MCF 10A (cell line): Measurements from ENCODE around the gene SMG1. TPM values are rescaled to one million over a fixed set of nuclear protein-coding genes. Genes with fewer than 3 reads are reported as not detected.
A peak's percentile ranks its signal among the peaks of the same experiment; 100 is the strongest.

Source experiments
- BruUV-seq: library from RNA; stranded (reverse); fragments of 400-500 nt; replicated peaks from 2 replicates; lab custom pipeline; 2021; lab: Mats Ljungman, UMichigan
- CTCF ChIA-PET: fragments of 300-600 bp; sonication (Branson Sonifier 250); formaldehyde crosslinking; extraction: SDS; loops from one replicate; lab custom pipeline; 2021; ENCODE audit warnings: antibody characterized with exemption, inconsistent platforms; lab: Yijun Ruan, JAX
- POLR2A ChIA-PET: fragments of 300-600, 350-650 bp; sonication (Branson Sonifier 250); formaldehyde crosslinking; extraction: SDS; loops from one replicate; lab custom pipeline; 2020; ENCODE audit warnings: antibody characterized with exemption, inconsistent platforms; lab: Yijun Ruan, JAX
- DNase-seq: peaks from one replicate; pipeline ENCODE4 v3.0.0-alpha.2; 2018; ENCODE audit not compliant: unreplicated experiment
- H3K27ac Mint-ChIP-seq: one replicate; pipeline ENCODE4 v1.8.0; 2022; ENCODE audit warnings: mild to moderate bottlenecking, low read depth, mixed read lengths; ENCODE audit not compliant: unreplicated experiment
- H3K27me3 Mint-ChIP-seq: one replicate; pipeline ENCODE4 v1.8.0; 2022; ENCODE audit warnings: mixed read lengths; ENCODE audit not compliant: insufficient read depth, unreplicated experiment
- H3K36me3 Mint-ChIP-seq: one replicate; pipeline ENCODE4 v1.8.0; 2022; ENCODE audit warnings: mild to moderate bottlenecking, moderate library complexity, mixed read lengths; ENCODE audit not compliant: insufficient read depth, unreplicated experiment
- H3K4me1 Mint-ChIP-seq: one replicate; pipeline ENCODE4 v1.8.0; 2022; ENCODE audit warnings: mixed read lengths; ENCODE audit not compliant: insufficient read depth, unreplicated experiment
- H3K4me3 Mint-ChIP-seq: one replicate; pipeline ENCODE4 v1.8.0; 2022; ENCODE audit warnings: mild to moderate bottlenecking, moderate library complexity, mixed read lengths; ENCODE audit not compliant: unreplicated experiment
- H3K9me3 Mint-ChIP-seq: one replicate; pipeline ENCODE4 v1.8.0; 2022; ENCODE audit warnings: mixed read lengths; ENCODE audit not compliant: unreplicated experiment
- intact Hi-C: fragments of 100-400 bp; cut with micrococcal nuclease; formaldehyde crosslinking; loops from 2 replicates; pipeline ENCODE4 v1.14.1; 2022
- total RNA-seq: library from RNA; stranded (reverse); gene quantifications from 2 replicates; pipeline ENCODE4 v1.2.3, GENCODE V29; 2022
- TF ChIP-seq, protein P1 (sequence below): fragments of 200-600 bp; IDR thresholded peaks from one replicate; pipeline ENCODE4 v1.8.0; 2022; ENCODE audit warnings: antibody characterized with exemption, mild to moderate bottlenecking; ENCODE audit not compliant: unreplicated experiment

Gene SMG1
- total RNA-seq, 1 experiment from 2014 or later = 110 TPM

- Mint-ChIP-seq H3K27ac (no peak overlapping the region), H3K9me3 (no peaks in the 10 kb centered on the region), H3K27me3 (no peaks in the 10 kb centered on the region), H3K4me1 (no peaks in the 10 kb centered on the region), H3K36me3 (peaks cover 93% of the 10 kb centered on the region), H3K4me3 (no peak overlapping the region)
- CTCF ChIA-PET = interaction anchor here (0.7 to 4.5 kb wide), 6 partner anchors 12 to 154 kb away, joined by 3 to 24 read pairs (median 4); partner anchors contain the start of gene ARL6IP1
- BruUV-seq = no TSS peak
- intact Hi-C loops = no loop called here
- TF ChIP-seq, protein P1, sequence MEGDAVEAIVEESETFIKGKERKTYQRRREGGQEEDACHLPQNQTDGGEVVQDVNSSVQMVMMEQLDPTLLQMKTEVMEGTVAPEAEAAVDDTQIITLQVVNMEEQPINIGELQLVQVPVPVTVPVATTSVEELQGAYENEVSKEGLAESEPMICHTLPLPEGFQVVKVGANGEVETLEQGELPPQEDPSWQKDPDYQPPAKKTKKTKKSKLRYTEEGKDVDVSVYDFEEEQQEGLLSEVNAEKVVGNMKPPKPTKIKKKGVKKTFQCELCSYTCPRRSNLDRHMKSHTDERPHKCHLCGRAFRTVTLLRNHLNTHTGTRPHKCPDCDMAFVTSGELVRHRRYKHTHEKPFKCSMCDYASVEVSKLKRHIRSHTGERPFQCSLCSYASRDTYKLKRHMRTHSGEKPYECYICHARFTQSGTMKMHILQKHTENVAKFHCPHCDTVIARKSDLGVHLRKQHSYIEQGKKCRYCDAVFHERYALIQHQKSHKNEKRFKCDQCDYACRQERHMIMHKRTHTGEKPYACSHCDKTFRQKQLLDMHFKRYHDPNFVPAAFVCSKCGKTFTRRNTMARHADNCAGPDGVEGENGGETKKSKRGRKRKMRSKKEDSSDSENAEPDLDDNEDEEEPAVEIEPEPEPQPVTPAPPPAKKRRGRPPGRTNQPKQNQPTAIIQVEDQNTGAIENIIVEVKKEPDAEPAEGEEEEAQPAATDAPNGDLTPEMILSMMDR = no peak
- no peak for DNase-seq
- POLR2A ChIA-PET = interaction anchor here (4.1 kb wide), 1 partner anchor 15 kb away, joined by 22 read pairs; the partner anchor contains the start of gene ARL6IP1
These were observed 109.9 kb downstream of the SMG1 start for GRCh38 chr16:18816286-18816685.

- Mint-ChIP-seq H3K36me3 (peaks cover 95% of the 10 kb centered on the region), H3K27ac (no peak overlapping the region), H3K9me3 (no peaks in the 10 kb centered on the region), H3K27me3 (no peaks in the 10 kb centered on the region), H3K4me3 (no peak overlapping the region), H3K4me1 (no peaks in the 10 kb centered on the region)
- intact Hi-C loops = no loop called here
- ChIA-PET POLR2A (interaction anchor here (0.7 kb wide), 1 partner anchor 38 kb away, joined by 3 read pairs; no protein-coding TSS in a partner anchor), CTCF (no interaction called here)
- DNase-seq = no peak
- BruUV-seq = no TSS peak
- TF ChIP-seq, protein P1 = no peak
These were observed 114.3 kb downstream of the SMG1 start for GRCh38 chr16:18811925-18812324.

DNA sequence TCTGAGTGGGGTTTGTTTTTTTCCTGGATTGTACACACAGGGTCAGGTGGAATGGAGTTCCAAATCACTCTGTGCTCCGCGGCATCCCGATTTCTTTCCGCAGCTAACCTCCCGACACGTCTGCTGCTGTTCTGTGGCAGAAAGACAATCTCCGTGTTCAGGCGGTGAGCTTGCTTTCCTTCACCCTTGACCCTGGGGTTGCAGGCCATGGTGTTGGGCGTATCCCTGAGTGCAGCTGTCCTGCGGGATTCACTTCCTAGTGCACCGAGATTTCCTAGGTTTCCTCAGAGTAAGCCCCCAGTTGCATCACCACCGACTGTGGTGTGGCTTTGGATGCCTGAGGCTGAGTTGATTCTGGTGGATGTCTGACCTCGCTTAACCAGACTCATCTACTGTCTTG is 117.0 kb downstream of the SMG1 start:
- Mint-ChIP-seq H3K9me3 (no peaks in the 10 kb centered on the region), H3K27me3 (no peaks in the 10 kb centered on the region), H3K4me3 (no peak overlapping the region), H3K27ac (no peak overlapping the region), H3K36me3 (peaks cover 84% of the 10 kb centered on the region), H3K4me1 (peaks cover 2% of the 10 kb centered on the region)
- BruUV-seq = no TSS peak
- ChIA-PET POLR2A (no interaction called here), CTCF (interaction anchor here (0.5 to 1.5 kb wide), 6 partner anchors 7 to 716 kb away, joined by 3 to 9 read pairs (median 4); partner anchors contain the start of gene ARL6IP1)
- DNase-seq = no peak
- TF ChIP-seq, protein P1 = no peak
- intact Hi-C loops = no loop called here

DNA sequence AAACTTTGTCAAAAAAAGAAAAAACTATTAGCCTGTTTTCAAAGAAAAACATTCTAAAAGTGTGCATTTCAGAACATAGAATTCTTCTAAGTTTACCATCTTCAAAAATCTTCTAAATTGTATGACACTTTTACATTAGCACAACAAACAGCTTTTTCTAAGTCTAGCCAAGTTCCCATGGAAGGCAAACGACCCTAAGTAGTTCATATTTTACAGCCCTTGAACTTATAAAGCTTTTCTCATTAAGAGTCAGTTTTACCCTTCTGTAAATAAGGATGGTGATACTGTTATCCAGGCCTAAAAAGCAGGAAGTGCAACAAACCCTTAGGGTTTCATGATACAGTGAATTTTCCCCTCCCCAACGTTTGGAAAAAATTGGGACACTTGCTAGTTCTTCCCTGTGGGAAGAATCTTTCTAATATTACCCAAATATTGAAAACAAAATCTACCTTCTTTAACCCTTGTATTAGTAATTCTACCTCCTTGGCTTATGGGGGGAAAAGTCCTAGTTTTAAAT is 120.9 kb downstream of the SMG1 start:
- no peak for DNase-seq
- BruUV-seq = no TSS peak
- Mint-ChIP-seq H3K9me3 (no peaks in the 10 kb centered on the region), H3K4me1 (peaks cover 15% of the 10 kb centered on the region), H3K36me3 (peaks cover 78% of the 10 kb centered on the region), H3K27me3 (no peaks in the 10 kb centered on the region), H3K4me3 (no peak overlapping the region), H3K27ac (peak overlapping the region; percentile 17)
- POLR2A ChIA-PET = interaction anchor here (0.8 to 10.1 kb wide), 7 partner anchors 10 to 37 kb away, joined by 3 to 238 read pairs (median 4); partner anchors contain the start of gene RPS15A
- intact Hi-C loops = no loop called here
- TF ChIP-seq, protein P1 = no peak
- CTCF ChIA-PET = interaction anchor here (1.1 to 2.9 kb wide), 5 partner anchors 12 to 178 kb away, joined by 3 to 15 read pairs (median 5); partner anchors contain the start of gene TMC7
